GM12892 (cell line): ENCODE measurements around the gene FOXN1.

Experiments used
- POLR2A ChIP-seq: IDR thresholded peaks from 2 replicates; pipeline ENCODE4 v1.6.1; 2011; ENCODE audit warnings: low read depth, low read length, control low read depth
- POLR2AphosphoS5 ChIP-seq: IDR thresholded peaks from 2 replicates; pipeline ENCODE4 v1.6.1; 2011; ENCODE audit warnings: low read depth, low read length, control low read depth

- TF ChIP-seq POLR2A = no peak
- TF ChIP-seq POLR2AphosphoS5 = no peak
These were observed 6.3 kb upstream of the FOXN1 start for GRCh38 chr17:28499684-28500357.
